HG02852 (cell line): ENCODE results near the gene SLC16A5.
"Not testable (repeated sequence)": the region's sequence is repeated elsewhere in the genome, so short reads cannot be mapped to it uniquely, and the experiment has no call there.

Experiments used
- ATAC-seq: cut with Tn5 transposase; IDR thresholded peaks from one replicate; pipeline ENCODE4 v1.9.1; 2021; ENCODE audit warnings: mild to moderate bottlenecking, moderate library complexity; ENCODE audit not compliant: unreplicated experiment

The SLC16A5 gene

DNA sequence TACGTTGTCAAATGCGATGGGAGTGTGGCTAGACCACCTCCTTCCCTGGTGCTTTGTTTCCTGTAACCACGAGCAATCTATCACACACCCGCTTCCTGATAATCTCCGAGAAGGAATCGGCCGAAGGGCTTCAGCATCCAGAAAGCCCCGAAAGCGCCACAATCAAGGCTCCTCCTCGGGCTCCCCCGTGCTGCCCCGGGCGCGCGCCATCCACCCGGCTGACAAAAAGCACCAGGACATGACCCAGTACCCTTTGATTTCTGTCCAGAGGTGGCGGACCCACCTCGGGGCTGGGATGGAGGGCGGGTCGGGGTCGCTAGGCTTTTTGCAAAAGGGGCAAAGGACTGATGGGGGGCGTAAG, 21.3 kb downstream of the SLC16A5 start:
- no peak for ATAC-seq

DNA sequence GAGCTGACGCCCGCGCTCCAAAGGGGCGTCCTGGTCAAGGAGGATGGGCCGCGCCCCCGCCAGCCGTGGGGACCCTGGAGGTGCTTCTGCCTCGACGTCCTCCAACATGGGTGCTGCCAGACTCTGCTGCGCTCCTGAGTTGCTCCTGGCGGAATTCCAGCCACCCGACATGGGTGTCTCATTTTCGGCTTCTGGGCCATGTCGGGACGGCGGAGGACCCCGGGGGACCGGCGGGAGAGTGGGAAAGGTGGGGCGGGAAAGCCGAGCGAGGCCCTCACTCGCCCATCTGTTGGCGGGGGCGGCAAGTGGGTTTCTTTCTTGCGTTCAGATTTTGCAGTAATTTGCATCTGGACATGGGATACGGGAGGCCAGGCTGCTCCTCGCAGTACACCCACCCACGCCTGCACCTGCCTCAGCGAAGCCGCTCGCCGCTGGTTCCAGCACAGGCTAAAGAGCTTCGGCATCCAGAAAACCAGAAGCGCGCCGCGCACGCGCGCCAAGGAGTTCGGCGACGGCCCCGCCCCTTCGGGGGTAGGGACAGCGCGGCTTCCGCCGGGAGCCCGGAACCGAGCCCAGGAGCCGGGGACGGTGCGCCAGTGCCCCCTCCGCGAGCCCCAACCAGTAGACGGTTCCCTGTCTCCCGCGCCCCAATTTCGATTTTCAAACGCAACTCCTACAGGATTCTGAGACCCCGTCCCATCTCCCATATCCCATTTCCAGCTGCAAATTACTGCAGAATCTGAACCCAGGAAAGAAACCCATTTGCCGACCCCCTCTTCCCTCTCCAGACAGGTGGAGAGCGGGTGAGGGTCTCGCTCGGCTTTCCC, 21.9 kb downstream of the SLC16A5 start, which contains the start of gene ARMC7:
Gene ARMC7 (plus strand): TSS at position 563 of the 827 bp plus-strand sequence. CDS start 320 bp downstream, outside the sequence.
- ATAC-seq: peak; percentile 76

DNA sequence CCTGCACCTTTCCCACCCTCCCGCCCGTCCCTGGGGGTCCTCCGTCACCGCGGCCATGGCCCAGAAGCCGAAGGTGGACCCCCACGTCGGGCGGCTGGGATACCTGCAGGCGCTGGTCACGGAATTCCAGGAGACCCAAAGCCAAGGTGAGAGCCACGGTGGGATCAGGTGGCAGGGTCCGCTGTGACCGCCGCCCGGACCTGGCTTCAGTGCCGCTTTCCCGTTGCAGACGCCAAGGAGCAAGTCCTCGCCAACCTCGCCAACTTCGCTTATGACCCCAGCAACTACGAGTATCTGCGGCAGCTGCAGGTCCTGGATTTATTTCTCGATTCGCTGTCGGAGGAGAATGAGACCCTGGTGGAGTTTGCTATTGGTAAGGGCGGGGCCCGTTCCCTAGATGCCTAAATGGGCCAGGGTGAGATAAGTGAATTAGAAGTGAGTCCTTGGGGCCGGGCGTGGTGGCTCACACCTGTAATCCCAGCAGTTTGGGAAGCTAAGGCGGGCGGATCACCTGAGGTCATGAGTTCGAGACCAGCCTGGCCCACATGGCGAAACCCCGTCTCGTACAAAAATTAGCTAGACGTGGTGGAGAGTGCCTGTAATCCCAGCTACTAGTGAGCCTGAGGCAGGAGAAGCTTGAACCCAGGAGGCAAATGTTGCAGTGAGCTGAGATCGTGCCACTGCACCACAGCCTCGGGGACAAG, 22.6 kb downstream of the SLC16A5 start:
- no peak for ATAC-seq

DNA sequence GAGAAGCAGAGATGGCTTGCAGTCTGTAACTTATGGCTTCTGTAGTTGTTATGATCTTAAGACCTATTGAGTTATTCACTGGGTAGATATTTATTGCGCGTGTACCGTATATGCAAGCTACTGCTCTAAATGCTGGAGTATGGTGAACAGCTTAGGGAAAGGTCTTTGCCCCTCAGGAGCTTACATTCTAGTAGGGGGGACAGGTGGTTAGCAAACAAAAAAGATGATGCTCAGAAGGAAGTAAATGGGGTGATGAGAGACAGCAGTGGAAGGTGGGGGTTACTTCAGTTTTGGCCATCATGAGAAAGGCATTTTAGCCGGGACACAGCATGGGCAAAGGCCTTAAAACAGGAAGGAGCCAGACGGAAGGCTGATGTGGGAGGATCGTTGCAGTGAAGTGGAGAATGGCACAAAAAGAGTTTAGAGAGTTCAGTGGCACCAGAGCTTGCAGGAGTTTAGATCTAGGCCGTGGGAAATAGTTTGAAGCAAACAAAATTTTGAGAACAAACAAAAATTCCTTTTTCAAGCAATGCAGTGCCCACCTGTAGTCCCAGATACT, 24.1 kb downstream of the SLC16A5 start:
- no peak for ATAC-seq

DNA sequence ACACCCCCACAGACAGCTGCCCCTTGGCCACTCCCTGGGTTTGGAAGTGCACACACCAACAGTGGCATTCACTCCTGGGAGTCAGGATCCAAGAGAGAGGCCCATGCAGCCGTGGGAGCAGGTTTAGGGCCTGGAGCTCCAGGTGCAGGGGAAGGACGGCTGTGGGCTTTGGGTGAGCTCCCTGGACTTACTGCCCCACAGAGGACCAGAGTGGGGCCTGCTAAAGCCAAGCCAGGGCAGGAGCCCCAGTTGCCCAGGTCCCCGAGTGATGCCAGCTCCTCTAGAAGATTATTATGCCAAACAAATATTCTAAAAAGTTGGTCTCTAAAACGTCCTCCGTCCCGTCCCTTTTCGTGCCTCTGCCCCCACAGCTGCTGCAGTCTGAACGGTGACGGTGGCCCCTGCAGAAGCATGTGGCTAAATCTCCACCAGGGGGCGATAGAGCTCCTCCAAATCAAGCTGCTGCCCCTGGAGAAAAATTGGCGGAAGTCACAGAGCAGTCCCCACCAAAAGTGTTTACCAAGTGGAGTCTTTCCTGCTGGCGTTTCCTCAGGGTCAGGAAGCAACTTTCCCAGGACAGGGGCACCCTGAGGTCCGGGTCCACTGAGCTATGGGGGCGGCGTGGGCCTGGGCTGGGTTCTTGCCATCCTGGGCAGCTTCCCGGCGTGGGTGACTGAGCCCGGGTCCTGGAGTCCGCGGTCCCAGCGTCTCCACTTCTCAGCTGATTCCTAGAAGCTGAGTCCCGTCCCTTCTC, 26.2 kb downstream of the SLC16A5 start:
- ATAC-seq: no peak

DNA sequence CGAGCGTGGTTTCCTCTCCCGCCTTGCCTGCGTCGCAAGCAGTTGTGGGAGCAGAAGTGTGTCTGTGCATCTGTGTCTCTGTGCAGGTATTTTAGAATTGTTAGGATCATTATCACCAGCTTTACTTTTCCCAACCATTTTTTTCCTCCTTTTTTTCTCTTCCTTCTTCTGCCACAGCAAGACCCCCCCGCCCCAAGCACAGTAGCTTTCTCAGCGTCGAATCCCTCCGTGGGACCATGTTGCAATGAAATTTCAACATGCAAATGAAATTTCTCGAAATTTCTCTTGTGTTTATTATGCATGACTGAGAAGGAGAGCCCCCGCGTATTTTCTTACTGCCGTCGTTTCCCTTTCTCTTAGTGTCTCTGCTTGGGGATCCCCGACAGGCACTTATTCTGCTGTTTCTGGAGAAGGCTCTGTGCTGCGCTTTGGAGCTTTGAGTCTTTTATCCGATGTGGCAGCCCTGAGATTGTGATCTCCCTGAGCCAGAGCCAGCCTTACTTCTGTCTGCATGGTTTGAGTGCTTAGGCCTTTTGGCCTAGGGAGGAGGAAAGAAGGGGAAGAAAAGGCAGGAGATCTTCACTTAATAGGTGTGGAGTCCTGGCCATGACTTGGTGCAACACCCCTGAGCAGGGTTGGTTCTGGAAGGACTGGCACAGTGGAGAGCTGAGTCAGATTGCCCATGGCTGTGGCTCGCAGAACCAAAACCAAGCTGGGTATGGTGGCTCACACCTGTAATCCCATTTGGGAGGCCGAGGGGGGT, 27.0 kb downstream of the SLC16A5 start:
- ATAC-seq: no peak

- ATAC-seq: no peak
These were observed 27.8 kb downstream of the SLC16A5 start for GRCh38 chr17:75115555-75115954.

GRCh38 chr17:75116737-75117136, 29.0 kb downstream of the SLC16A5 start:
- no peak for ATAC-seq

DNA sequence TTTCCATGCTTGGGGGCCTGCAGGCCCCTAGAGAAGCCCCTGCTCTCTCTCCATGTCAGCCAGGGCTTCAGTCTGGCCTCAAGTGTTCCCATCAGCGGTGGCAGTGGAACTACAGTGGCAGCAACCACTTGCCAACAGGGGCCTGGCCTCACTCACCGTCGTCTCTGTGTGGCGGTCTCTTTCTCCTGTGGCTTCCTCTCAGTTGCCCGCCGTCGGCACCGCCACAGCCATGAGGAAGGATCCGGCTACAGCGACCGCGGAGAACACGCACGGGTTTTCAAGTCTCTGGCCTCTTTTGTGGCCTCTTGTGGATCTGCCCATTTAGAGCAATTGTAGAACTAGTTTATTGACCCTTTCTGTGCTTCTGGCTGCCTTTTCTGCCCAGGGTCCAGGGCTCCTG, 30.6 kb downstream of the SLC16A5 start:
- no peak for ATAC-seq

GRCh38 chr17:75124041-75124818, 36.5 kb downstream of the SLC16A5 start:
- no peak for ATAC-seq

DNA sequence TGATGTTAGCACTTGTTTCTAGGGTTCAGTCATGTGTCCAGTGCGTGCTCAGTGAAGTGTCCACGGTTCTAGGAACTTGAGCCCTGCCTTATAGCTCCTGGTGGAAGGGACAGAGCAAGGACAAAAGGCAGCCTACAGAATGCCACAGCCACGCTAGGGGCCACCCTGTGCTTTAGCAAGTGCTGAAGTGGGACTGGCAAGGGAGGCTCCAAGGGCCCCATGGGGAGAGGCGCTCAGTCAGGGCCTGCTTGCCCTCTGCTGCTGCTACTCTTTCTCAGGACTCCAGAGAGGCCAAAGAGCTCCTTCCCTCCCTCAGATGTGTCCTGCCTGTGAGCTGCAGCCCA, 37.0 kb downstream of the SLC16A5 start:
- no peak for ATAC-seq

DNA sequence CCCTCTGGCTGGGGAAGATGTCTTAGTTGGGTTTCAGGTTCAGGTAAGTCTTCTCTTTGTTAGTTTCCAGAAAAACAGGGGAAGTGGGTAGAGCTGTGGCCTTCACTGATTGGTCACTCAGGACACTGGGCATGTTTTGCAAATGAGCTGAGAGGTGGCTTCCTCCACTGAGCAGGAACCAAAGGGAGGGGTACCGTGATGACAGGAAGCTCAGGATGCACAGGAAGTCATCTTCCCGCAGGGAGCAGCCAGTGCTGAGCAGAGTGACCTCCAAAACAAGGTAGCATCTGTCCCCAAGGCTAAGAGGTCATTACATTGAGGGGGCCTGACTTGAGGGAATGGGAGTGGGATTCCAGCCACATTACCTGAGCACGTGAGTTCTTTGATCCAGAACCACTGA, 38.2 kb downstream of the SLC16A5 start:
- ATAC-seq: no peak

GRCh38 chr17:75126954-75127353, 39.2 kb downstream of the SLC16A5 start:
- no peak for ATAC-seq

GRCh38 chr17:75127936-75128335, 40.2 kb downstream of the SLC16A5 start:
- not testable (repeated sequence) for ATAC-seq

- no peak for ATAC-seq
These were observed 41.1 kb downstream of the SLC16A5 start for GRCh38 chr17:75128694-75129505.

GRCh38 chr17:75129576-75129975, 41.8 kb downstream of the SLC16A5 start:
- ATAC-seq: no peak

DNA sequence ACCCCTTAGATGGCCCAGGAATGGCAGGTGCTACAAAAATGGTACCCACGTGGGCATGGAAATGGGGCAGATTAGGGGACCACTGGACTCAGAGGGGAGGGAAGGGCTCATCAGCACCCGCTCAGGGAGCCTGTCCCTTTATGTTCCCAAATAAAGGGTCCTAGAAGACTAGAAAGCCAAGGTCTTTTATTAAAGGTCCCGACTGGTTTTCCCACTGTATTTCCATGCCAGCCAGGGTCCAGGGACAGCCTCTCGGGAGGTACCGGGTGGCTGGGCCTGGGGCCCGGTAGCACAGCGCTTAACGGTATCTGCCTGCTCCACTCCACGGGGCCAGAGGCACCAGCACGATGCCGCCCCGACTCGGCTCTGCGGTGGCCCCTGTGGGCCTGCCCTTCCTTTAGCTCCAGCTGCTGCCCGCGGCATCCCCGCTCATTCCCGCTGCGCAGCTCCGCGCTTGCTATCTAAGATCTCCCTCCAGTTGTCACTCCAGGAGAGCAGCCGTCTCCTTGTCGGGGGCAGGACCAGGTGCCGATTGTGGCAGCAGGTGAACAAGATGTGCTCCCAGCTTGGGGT, 42.4 kb downstream of the SLC16A5 start:
- ATAC-seq: no peak

GRCh38 chr17:75130632-75131277, 43.0 kb downstream of the SLC16A5 start:
- peak; percentile 26 for ATAC-seq
